HEK293 (cell line): Measurements from ENCODE around the gene DDX10.

Experiments
- CTCF ChIA-PET: fragments of 350-600 bp; formaldehyde crosslinking; extraction: SDS; loops from one replicate; lab custom pipeline; 2021; ENCODE audit warnings: antibody characterized with exemption; lab: Yijun Ruan, JAX
- POLR2A ChIA-PET: fragments of 300-600 bp; formaldehyde crosslinking; extraction: SDS; loops from one replicate; lab custom pipeline; 2020; ENCODE audit warnings: antibody characterized with exemption, inconsistent platforms; lab: Yijun Ruan, JAX
- H3K27ac ChIP-seq: fragments of 200-500 bp; sonication (Bioruptor generic); 2 replicates; pipeline ENCODE4 v1.5.1; 2014; ENCODE audit warnings: low read depth, low read length, control low read depth, inconsistent platforms; ENCODE audit errors: extremely low read depth
- H3K36me3 ChIP-seq, 2 experiments: fragments of 200-500 bp in 1 of 2; sonication (Bioruptor generic) in 1 of 2; 1 replicate in 1 of 2; 2 replicates in 1 of 2; pipeline ENCODE4 v1.5.1; 2014 to 2017; ENCODE audit warnings: inconsistent platforms in 2 of 2, low read length in 2 of 2; ENCODE audit not compliant: control insufficient read depth in 2 of 2, insufficient read depth in 1 of 2
- H3K4me1 ChIP-seq: fragments of 200-500 bp; sonication (Bioruptor generic); 2 replicates; pipeline ENCODE4 v1.5.1; 2014; ENCODE audit warnings: mild to moderate bottlenecking, low read length, inconsistent platforms; ENCODE audit not compliant: control insufficient read depth, insufficient read depth
- H3K4me3 ChIP-seq: 2 replicates; pipeline ENCODE4 v1.5.1; 2011; ENCODE audit warnings: low read depth, mild to moderate bottlenecking, control low read depth, low read length, moderate library complexity
- H3K9me3 ChIP-seq: fragments of 200-500 bp; sonication (Bioruptor generic); 2 replicates; pipeline ENCODE4 v1.5.1; 2014; ENCODE audit warnings: low read depth, low read length, inconsistent platforms; ENCODE audit not compliant: control insufficient read depth, insufficient read depth
- GLIS1 ChIP-seq: fragments of 450-650 bp; formaldehyde crosslinking; IDR thresholded peaks from 2 replicates; pipeline ENCODE4 v1.5.1; 2016; ENCODE audit warnings: missing biosample characterization, missing genetic modification characterization
- HIC1 ChIP-seq: fragments of 450-650 bp; formaldehyde crosslinking; IDR thresholded peaks from 2 replicates; pipeline ENCODE4 v1.5.1; 2016; ENCODE audit warnings: missing biosample characterization, missing genetic modification characterization
- HOXD13 ChIP-seq: sonication (generic); formaldehyde crosslinking; IDR thresholded peaks from 2 replicates; pipeline ENCODE4 v1.8.0; 2022; ENCODE audit warnings: missing genetic modification reagents, borderline replicate concordance
- IKZF3 ChIP-seq: fragments of 450-650 bp; IDR thresholded peaks from 2 replicates; pipeline ENCODE4 v1.5.0; 2018; ENCODE audit warnings: missing biosample characterization, mild to moderate bottlenecking, missing genetic modification characterization, moderate library complexity
- KLF8 ChIP-seq: fragments of 450-650 bp; formaldehyde crosslinking; IDR thresholded peaks from 2 replicates; pipeline ENCODE4 v1.5.1; 2016; ENCODE audit warnings: missing biosample characterization, missing genetic modification characterization
- PRDM1 ChIP-seq: fragments of 450-650 bp; formaldehyde crosslinking; IDR thresholded peaks from 2 replicates; pipeline ENCODE4; 2016; ENCODE audit warnings: missing biosample characterization, missing genetic modification characterization
- RBAK ChIP-seq: fragments of 450-650 bp; formaldehyde crosslinking; IDR thresholded peaks from 2 replicates; pipeline ENCODE4 v1.5.1; 2016; ENCODE audit warnings: missing biosample characterization, missing genetic modification characterization
- SALL2 ChIP-seq: fragments of 450-650 bp; formaldehyde crosslinking; IDR thresholded peaks from 2 replicates; pipeline ENCODE4 v1.5.0; 2017; ENCODE audit warnings: missing biosample characterization, mild to moderate bottlenecking, missing genetic modification characterization, borderline replicate concordance
- SP3 ChIP-seq: fragments of 450-650 bp; formaldehyde crosslinking; IDR thresholded peaks from 2 replicates; pipeline ENCODE4 v1.5.1; 2016; ENCODE audit warnings: missing biosample characterization, missing genetic modification characterization
- ZBTB17 ChIP-seq: fragments of 450-650 bp; formaldehyde crosslinking; IDR thresholded peaks from 2 replicates; pipeline ENCODE4 v1.5.1; 2016; ENCODE audit warnings: missing biosample characterization, missing genetic modification characterization
- ZBTB8A ChIP-seq: fragments of 450-650 bp; formaldehyde crosslinking; IDR thresholded peaks from 2 replicates; pipeline ENCODE4 v1.5.1; 2016; ENCODE audit warnings: missing biosample characterization, missing genetic modification characterization
- ZNF133 ChIP-seq: fragments of 450-650 bp; formaldehyde crosslinking; IDR thresholded peaks from 2 replicates; pipeline ENCODE4 v1.5.1; 2016; ENCODE audit warnings: missing biosample characterization, missing genetic modification characterization
- ZNF16 ChIP-seq: fragments of 450-650 bp; formaldehyde crosslinking; IDR thresholded peaks from 2 replicates; pipeline ENCODE4 v1.5.1; 2016; ENCODE audit warnings: low read depth, missing biosample characterization, missing genetic modification characterization
- ZNF169 ChIP-seq: fragments of 450-650 bp; formaldehyde crosslinking; IDR thresholded peaks from 2 replicates; pipeline ENCODE4 v1.5.1; 2016; ENCODE audit warnings: missing biosample characterization, missing genetic modification characterization
- ZNF175 ChIP-seq: fragments of 450-650 bp; formaldehyde crosslinking; IDR thresholded peaks from 2 replicates; pipeline ENCODE4 v1.5.1; 2016; ENCODE audit warnings: missing biosample characterization, missing genetic modification characterization
- ZNF19 ChIP-seq: fragments of 450-650 bp; formaldehyde crosslinking; IDR thresholded peaks from 2 replicates; pipeline ENCODE4; 2016; ENCODE audit warnings: missing biosample characterization, missing genetic modification characterization, low read depth
- ZNF221 ChIP-seq: fragments of 450-650 bp; formaldehyde crosslinking; IDR thresholded peaks from 2 replicates; pipeline ENCODE4 v1.5.1; 2017; ENCODE audit warnings: missing biosample characterization, missing genetic modification characterization, borderline replicate concordance
- ZNF274 ChIP-seq, 2 experiments: fragments of 200-500 bp in 1 of 2; fragments of 450-650 bp in 1 of 2; sonication (Bioruptor generic) in 1 of 2; formaldehyde crosslinking in 1 of 2; IDR thresholded peaks; 2 replicates each; pipeline versions ENCODE4 v1.5.1 to v1.6.1; 2014 to 2016; ENCODE audit warnings: borderline replicate concordance in 1 of 2, inconsistent platforms in 1 of 2, low read length in 1 of 2, missing biosample characterization in 1 of 2, missing genetic modification characterization in 1 of 2
- ZNF324 ChIP-seq: fragments of 450-650 bp; formaldehyde crosslinking; IDR thresholded peaks from 2 replicates; pipeline ENCODE4 v1.5.1; 2016; ENCODE audit warnings: missing biosample characterization, missing genetic modification characterization
- ZNF362 ChIP-seq: fragments of 450-650 bp; formaldehyde crosslinking; IDR thresholded peaks from 2 replicates; pipeline ENCODE4 v1.5.1; 2016; ENCODE audit warnings: missing biosample characterization, missing genetic modification characterization
- ZNF449 ChIP-seq: fragments of 450-650 bp; formaldehyde crosslinking; IDR thresholded peaks from 2 replicates; pipeline ENCODE4 v1.5.1; 2017; ENCODE audit warnings: missing biosample characterization, mild to moderate bottlenecking, missing genetic modification characterization, moderate library complexity
- ZNF768 ChIP-seq: fragments of 450-650 bp; formaldehyde crosslinking; IDR thresholded peaks from 2 replicates; pipeline ENCODE4 v1.5.1; 2018; ENCODE audit warnings: missing biosample characterization, mild to moderate bottlenecking, missing genetic modification characterization
- ZNF776 ChIP-seq: fragments of 450-650 bp; formaldehyde crosslinking; IDR thresholded peaks from 2 replicates; pipeline ENCODE4 v1.5.0; 2017; ENCODE audit warnings: missing biosample characterization, missing genetic modification characterization, borderline replicate concordance
- ZNF792 ChIP-seq: fragments of 450-650 bp; formaldehyde crosslinking; IDR thresholded peaks from 2 replicates; pipeline ENCODE4 v1.5.1; 2016; ENCODE audit warnings: missing biosample characterization, missing genetic modification characterization
- ZSCAN16 ChIP-seq: fragments of 450-650 bp; formaldehyde crosslinking; IDR thresholded peaks from 2 replicates; pipeline ENCODE4 v1.5.1; 2016; ENCODE audit warnings: missing biosample characterization, missing genetic modification characterization
- ZSCAN23 ChIP-seq: fragments of 450-650 bp; formaldehyde crosslinking; IDR thresholded peaks from 2 replicates; pipeline ENCODE4 v1.5.1; 2016; ENCODE audit warnings: missing biosample characterization, missing genetic modification characterization

Gene DDX10

GRCh38 chr11:108836541-108836940 is 171.7 kb downstream of the DDX10 start:
- POLR2A ChIA-PET = no interaction called here
- no peak for TF ChIP-seq ZNF19
- TF ChIP-seq SP3 = no peak
- TF ChIP-seq IKZF3 (tag by site-specific recombination) = no peak
- TF ChIP-seq ZBTB17 (tag by site-specific recombination) = no peak
- TF ChIP-seq ZNF449 (tag by site-specific recombination) = no peak
- no peak for TF ChIP-seq ZNF133 (tag by site-specific recombination)
- no peak for TF ChIP-seq SALL2
- TF ChIP-seq ZNF274 (IDR thresholded peaks at IDR 0.05; ENCODE audit: low read length) = no peak
- TF ChIP-seq ZNF274 (tag by site-specific recombination; IDR thresholded peaks at IDR 0.05; ENCODE audit: borderline replicate concordance) = no peak
- no peak for TF ChIP-seq ZBTB8A
- no peak for TF ChIP-seq ZNF175
- no peak for TF ChIP-seq RBAK
- no peak for TF ChIP-seq ZNF169 (tag by site-specific recombination)
- TF ChIP-seq HOXD13 = no peak

GRCh38 chr11:108838102-108838791 is 173.4 kb downstream of the DDX10 start:
- H3K4me3 ChIP-seq = no peak overlapping the region
- H3K9me3 ChIP-seq = no peaks in the 10 kb centered on the region
- TF ChIP-seq ZNF776 (tag by site-specific recombination) (no peak), KLF8 (tag by site-specific recombination) (no peak), ZSCAN23 (tag by site-specific recombination) (no peak), ZNF16 (tag by site-specific recombination) (no peak), ZNF324 (tag by site-specific recombination) (no peak), ZNF362 (no peak), SALL2 (no peak), ZSCAN16 (no peak), HIC1 (tag by site-specific recombination) (no peak), ZNF221 (tag by site-specific recombination) (no peak), HOXD13 (no peak), ZBTB8A (no peak), ZNF768 (tag by site-specific recombination) (no peak), GLIS1 (tag by site-specific recombination) (no peak), PRDM1 (tag by site-specific recombination) (no peak), ZNF792 (tag by site-specific recombination) (no peak)
- TF ChIP-seq, all 188 proteins: peak for 0
- no peaks in the 10 kb centered on the region for H3K4me1 ChIP-seq
- H3K27ac ChIP-seq = no peak overlapping the region
- ChIA-PET POLR2A (no interaction called here), CTCF (interaction anchor here (0.6 kb wide), 3 partner anchors 438 to 1412 kb away, joined by 3 read pairs; no protein-coding TSS in a partner anchor)
- H3K36me3 ChIP-seq = peaks cover 0 to 8% of the 10 kb centered on the region in 2 experiments; a peak in 1 of 3 replicates

More at GRCh38 chr11:108836541-108836940, 171.7 kb downstream of the DDX10 start:
- no peak overlapping the region for H3K27ac ChIP-seq
- no peaks in the 10 kb centered on the region for H3K9me3 ChIP-seq
- no peak overlapping the region for H3K4me3 ChIP-seq
- H3K4me1 ChIP-seq = no peaks in the 10 kb centered on the region
- CTCF ChIA-PET = interaction anchor here (1.4 kb wide), 1 partner anchor 10 kb away, joined by 3 read pairs; no protein-coding TSS in a partner anchor
- peaks cover 0 to 8% of the 10 kb centered on the region in 2 experiments; a peak in 1 of 3 replicates for H3K36me3 ChIP-seq
